Measurements from ENCODE around the gene PRH2. TPM values are rescaled to one million over a fixed set of nuclear protein-coding genes. Genes with fewer than 3 reads are reported as not detected.

The PRH2 gene
- total RNA-seq, 4 donors from 2014 or later, result not detected

DNA sequence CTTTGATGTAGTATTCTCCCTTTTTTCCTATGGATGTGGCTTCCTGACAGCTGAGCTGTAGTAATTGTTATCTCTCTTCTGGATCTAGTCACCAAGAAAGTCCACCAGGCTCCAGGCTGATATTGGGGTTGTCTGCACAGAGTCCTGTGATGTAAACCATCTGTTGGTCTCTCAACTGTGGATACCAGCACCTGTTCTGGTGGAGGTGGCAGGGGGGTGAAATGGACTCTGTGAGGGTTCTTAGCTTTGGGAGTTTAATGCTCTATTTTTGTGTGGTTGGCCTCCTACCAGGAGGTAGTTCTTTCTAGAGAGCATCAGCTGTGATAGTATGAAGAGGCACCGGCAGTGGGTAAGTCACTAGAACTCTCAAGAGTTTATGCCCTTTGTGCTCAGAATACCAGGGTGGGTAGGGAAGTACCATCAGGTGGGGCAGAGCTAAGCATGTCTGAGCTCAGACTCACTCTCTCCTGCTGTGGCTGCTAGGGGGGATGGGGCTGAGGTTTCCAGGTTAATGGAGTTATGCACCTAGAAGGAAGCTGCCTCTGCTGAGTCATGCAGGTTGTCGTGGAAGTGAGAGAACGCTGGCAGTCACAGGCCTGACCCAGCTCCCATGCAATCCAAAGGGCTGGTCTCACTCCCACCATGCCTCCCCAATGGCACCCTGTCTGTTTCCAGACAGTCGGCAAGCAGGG, 13.0 kb downstream of the PRH2 start:
- no peaks in the 10 kb centered on the region for H3K9me3 ChIP-seq
- no peak for DNase-seq
- H3K36me3 ChIP-seq, result no peaks in the 10 kb centered on the region
- H3K27ac ChIP-seq, result no peak overlapping the region
- no peaks in the 10 kb centered on the region for H3K27me3 ChIP-seq
- no peaks in the 10 kb centered on the region for H3K4me1 ChIP-seq
- no peak overlapping the region for H3K4me3 ChIP-seq
- TF ChIP-seq, protein P1, sequence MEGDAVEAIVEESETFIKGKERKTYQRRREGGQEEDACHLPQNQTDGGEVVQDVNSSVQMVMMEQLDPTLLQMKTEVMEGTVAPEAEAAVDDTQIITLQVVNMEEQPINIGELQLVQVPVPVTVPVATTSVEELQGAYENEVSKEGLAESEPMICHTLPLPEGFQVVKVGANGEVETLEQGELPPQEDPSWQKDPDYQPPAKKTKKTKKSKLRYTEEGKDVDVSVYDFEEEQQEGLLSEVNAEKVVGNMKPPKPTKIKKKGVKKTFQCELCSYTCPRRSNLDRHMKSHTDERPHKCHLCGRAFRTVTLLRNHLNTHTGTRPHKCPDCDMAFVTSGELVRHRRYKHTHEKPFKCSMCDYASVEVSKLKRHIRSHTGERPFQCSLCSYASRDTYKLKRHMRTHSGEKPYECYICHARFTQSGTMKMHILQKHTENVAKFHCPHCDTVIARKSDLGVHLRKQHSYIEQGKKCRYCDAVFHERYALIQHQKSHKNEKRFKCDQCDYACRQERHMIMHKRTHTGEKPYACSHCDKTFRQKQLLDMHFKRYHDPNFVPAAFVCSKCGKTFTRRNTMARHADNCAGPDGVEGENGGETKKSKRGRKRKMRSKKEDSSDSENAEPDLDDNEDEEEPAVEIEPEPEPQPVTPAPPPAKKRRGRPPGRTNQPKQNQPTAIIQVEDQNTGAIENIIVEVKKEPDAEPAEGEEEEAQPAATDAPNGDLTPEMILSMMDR (IDR thresholded peaks at IDR 0.05), result no peak
- no peak for TF ChIP-seq POLR2A (IDR thresholded peaks at IDR 0.05)

DNA sequence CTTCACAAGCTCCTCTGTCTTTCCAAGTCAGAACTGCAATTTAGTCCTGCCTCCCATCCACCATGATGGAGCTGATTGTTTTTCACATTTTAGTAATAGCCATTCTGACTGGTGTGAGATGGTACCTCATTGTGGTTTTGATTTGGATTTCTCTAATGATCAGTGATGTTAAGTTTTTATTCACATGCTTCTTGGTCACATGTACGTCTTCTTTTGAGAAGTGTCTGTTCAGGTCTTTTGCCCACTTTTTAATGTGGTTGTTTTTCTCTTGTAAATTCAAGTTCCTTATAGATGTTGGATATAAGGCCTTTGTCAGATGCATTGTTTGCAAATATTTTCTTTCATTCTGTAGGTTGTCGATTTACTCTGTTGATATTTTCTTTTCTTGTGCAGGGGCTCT, 14.1 kb downstream of the PRH2 start:
- TF ChIP-seq, protein P1 (IDR thresholded peaks at IDR 0.05), result no peak
- TF ChIP-seq POLR2A (IDR thresholded peaks at IDR 0.05), result no peak
- no peak for DNase-seq
- Histone ChIP-seq H3K27ac (no peak overlapping the region), H3K9me3 (no peaks in the 10 kb centered on the region), H3K27me3 (no peaks in the 10 kb centered on the region), H3K4me3 (no peak overlapping the region), H3K4me1 (no peaks in the 10 kb centered on the region), H3K36me3 (no peaks in the 10 kb centered on the region)

DNA sequence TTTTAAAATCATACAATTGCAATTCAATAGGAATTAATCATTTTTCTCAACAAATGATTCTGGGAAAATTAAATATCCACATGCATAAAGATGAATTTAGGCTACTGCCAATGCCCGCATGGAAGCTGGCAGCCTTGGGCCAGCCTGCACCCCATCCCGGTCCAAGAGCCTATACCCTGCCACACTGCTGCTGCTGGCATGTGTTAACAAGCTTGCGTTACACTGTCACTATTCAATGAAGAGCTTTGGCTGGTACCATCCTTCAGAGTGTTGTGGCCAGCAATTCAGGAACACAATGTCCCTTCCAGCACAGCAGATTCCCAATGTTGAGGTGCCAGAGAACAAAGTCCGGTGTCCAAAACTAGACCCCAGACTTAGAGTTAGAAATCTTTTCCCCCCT, 23.6 kb downstream of the PRH2 start:
- Histone ChIP-seq H3K4me3 (no peak overlapping the region), H3K27me3 (no peaks in the 10 kb centered on the region), H3K27ac (no peak overlapping the region), H3K36me3 (no peaks in the 10 kb centered on the region), H3K9me3 (no peaks in the 10 kb centered on the region), H3K4me1 (no peaks in the 10 kb centered on the region)
- TF ChIP-seq, protein P1 (IDR thresholded peaks at IDR 0.05), result no peak
- no peak for TF ChIP-seq POLR2A (IDR thresholded peaks at IDR 0.05)
- DNase-seq, result no peak

DNA sequence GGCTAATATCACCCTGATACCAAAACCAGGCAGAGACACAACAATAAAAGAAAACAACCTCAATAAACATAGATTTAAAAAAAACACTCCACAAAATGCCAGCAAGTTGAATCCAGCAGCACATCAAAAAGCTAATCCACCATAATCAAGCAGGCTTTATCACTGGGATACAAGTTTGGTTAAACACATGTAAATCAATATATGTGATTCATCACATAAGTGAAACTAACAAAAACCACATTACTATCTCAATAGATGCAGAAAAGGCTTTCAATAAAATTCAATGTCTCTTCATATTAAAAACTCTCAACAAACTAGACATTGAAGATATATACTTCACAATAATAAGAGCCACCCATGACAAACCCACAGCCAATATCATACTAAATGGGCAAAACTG, 27.0 kb downstream of the PRH2 start:
- no peaks in the 10 kb centered on the region for H3K36me3 ChIP-seq
- DNase-seq, result no peak
- no peaks in the 10 kb centered on the region for H3K4me1 ChIP-seq
- no peak for TF ChIP-seq POLR2A (IDR thresholded peaks at IDR 0.05)
- TF ChIP-seq, protein P1 (IDR thresholded peaks at IDR 0.05), result no peak
- no peak overlapping the region for H3K4me3 ChIP-seq
- H3K27ac ChIP-seq, result no peak overlapping the region
- no peaks in the 10 kb centered on the region for H3K9me3 ChIP-seq
- H3K27me3 ChIP-seq, result no peaks in the 10 kb centered on the region

DNA sequence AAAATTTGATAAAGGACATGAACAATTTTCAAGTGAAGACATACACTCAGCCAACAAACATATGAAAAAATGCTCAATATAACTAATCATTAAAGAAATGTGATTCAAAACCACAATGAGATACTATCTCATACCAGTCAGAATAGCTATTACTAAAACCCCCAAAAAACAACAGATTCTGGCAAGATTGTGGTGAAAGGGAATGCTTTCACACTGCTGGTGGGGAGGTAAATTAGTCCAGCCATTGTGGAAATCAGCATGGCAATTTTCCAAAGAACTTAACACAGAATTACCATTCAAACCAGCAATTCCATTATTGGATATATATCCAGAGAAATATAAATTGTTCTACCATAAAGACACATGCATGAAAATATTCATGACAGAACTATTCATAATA, 28.7 kb downstream of the PRH2 start:
- no peak overlapping the region for H3K27ac ChIP-seq
- H3K4me3 ChIP-seq, result no peak overlapping the region
- no peaks in the 10 kb centered on the region for H3K9me3 ChIP-seq
- no peaks in the 10 kb centered on the region for H3K36me3 ChIP-seq
- DNase-seq, result no peak
- no peaks in the 10 kb centered on the region for H3K4me1 ChIP-seq
- TF ChIP-seq POLR2A (IDR thresholded peaks at IDR 0.05), result no peak
- TF ChIP-seq, protein P1 (IDR thresholded peaks at IDR 0.05), result no peak
- no peaks in the 10 kb centered on the region for H3K27me3 ChIP-seq

DNA sequence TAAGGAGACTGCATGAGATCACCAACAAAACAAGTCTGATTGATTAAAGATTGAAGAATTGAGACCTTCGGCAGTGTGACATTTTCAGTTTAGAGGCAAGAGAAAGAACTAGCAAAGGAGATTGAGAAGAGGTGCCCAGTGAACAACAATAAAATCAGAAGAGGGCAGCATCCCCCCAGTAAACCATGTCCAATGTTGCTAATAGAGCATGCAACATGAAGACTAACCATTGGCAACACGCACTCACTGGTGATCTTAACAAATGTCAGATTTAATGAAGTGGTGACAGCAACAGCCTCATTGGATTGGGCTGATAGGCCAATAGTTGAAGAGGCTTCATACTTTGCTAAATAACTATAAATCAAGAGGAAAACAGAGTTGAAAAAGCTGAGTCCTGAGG, 30.8 kb downstream of the PRH2 start:
- DNase-seq, result no peak
- Histone ChIP-seq H3K36me3 (no peaks in the 10 kb centered on the region), H3K4me1 (no peaks in the 10 kb centered on the region), H3K4me3 (no peak overlapping the region), H3K9me3 (no peaks in the 10 kb centered on the region), H3K27me3 (no peaks in the 10 kb centered on the region), H3K27ac (no peak overlapping the region)
- TF ChIP-seq, protein P1 (IDR thresholded peaks at IDR 0.05), result peak in 2 of 6 experiments; percentile 9 to 32
- TF ChIP-seq POLR2A (IDR thresholded peaks at IDR 0.05), result no peak
